Tibial artery (tissue), 4 donors: ENCODE data around the gene GNB3.
"Not testable (repeated sequence)": the region's sequence is repeated elsewhere in the genome, so short reads cannot be mapped to it uniquely, and the experiment has no call there.

Source experiments
- DNase-seq, 2 donors: peaks; one replicate each; pipeline ENCODE4 v3.0.0-alpha.2; 2019
- H3K27ac ChIP-seq, 2 donors: fragments of 200-600 bp; sonication (generic) in 1 of 2; 1 replicate in 1 of 2; 2 replicates in 1 of 2; pipeline ENCODE4 v1.5.1; 2018 to 2019; ENCODE audit warnings: mild to moderate bottlenecking in 1 of 2
- H3K27me3 ChIP-seq, 2 donors: fragments of 200-600 bp; sonication (generic) in 1 of 2; one replicate each; pipeline versions ENCODE4 v1.5.1 to v1.6.0; 2016 to 2019
- H3K36me3 ChIP-seq, 3 donors: fragments of 200-600 bp; sonication (generic) in 2 of 3; one replicate each; pipeline ENCODE4 v1.5.1; 2016 to 2019; ENCODE audit warnings: mild to moderate bottlenecking in 2 of 3
- H3K4me1 ChIP-seq, 4 donors: fragments of 200-600 bp; sonication (generic) in 2 of 4; 1 replicate in 3 of 4; 2 replicates in 1 of 4; pipeline ENCODE4 v1.5.1; 2016 to 2019
- H3K4me3 ChIP-seq, 2 donors: fragments of 200-600 bp; sonication (generic) in 1 of 2; 1 replicate in 1 of 2; 2 replicates in 1 of 2; pipeline ENCODE4 v1.5.1; 2018 to 2019; ENCODE audit warnings: mild to moderate bottlenecking in 2 of 2
- H3K9me3 ChIP-seq, 3 donors: fragments of 200-600 bp; sonication (generic) in 1 of 3; one replicate each; pipeline ENCODE4 v1.5.1; 2016 to 2019
- intact Hi-C: fragments of 100-400 bp; cut with DNase I; formaldehyde crosslinking; loops from one replicate; pipeline ENCODE4 v1.15.0; 2023; ENCODE audit warnings: low total_unique reads
- TF ChIP-seq, protein P1 (sequence below), 2 experiments: fragments of 200-600 bp in 1 of 2; fragments of 450-650 bp in 1 of 2; IDR thresholded peaks; one replicate each; pipeline ENCODE4 v1.5.1; 2017 to 2019; ENCODE audit warnings: antibody characterized with exemption in 2 of 2, mild to moderate bottlenecking in 1 of 2, moderate library complexity in 1 of 2

Gene GNB3

DNA sequence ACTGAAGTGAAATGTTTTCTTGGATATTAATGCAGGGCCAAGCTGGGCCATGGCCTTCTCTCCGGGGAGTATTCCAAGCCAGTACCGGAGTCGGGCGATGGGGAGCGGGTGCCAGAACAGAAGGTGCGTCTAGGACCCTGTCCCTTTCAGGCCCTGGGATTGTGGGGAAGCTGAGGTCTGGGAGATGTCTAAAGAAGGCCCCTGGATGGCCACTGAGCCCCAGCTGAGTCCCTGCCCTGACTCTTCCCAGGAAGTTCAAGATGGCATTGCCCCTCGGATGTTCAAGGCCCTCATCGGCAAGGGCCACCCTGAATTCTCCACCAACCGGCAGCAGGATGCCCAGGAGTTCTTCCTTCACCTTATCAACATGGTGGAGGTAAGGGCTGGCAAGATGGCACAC is 19.4 kb downstream of the GNB3 start:
- H3K27ac ChIP-seq: no peak overlapping the region
- peaks cover 0 to under 1% (median 0%) of the 10 kb centered on the region in 4 donors for H3K4me1 ChIP-seq
- no peaks in the 10 kb centered on the region for H3K9me3 ChIP-seq
- peaks cover 87 to 99% (median 90%) of the 10 kb centered on the region in 3 donors for H3K36me3 ChIP-seq
- H3K4me3 ChIP-seq: no peak overlapping the region
- TF ChIP-seq, protein P1, sequence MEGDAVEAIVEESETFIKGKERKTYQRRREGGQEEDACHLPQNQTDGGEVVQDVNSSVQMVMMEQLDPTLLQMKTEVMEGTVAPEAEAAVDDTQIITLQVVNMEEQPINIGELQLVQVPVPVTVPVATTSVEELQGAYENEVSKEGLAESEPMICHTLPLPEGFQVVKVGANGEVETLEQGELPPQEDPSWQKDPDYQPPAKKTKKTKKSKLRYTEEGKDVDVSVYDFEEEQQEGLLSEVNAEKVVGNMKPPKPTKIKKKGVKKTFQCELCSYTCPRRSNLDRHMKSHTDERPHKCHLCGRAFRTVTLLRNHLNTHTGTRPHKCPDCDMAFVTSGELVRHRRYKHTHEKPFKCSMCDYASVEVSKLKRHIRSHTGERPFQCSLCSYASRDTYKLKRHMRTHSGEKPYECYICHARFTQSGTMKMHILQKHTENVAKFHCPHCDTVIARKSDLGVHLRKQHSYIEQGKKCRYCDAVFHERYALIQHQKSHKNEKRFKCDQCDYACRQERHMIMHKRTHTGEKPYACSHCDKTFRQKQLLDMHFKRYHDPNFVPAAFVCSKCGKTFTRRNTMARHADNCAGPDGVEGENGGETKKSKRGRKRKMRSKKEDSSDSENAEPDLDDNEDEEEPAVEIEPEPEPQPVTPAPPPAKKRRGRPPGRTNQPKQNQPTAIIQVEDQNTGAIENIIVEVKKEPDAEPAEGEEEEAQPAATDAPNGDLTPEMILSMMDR (IDR thresholded peaks at IDR 0.05): no peak
- no peak for DNase-seq
- H3K27me3 ChIP-seq: no peaks in the 10 kb centered on the region
- intact Hi-C loops: no loop called here

DNA sequence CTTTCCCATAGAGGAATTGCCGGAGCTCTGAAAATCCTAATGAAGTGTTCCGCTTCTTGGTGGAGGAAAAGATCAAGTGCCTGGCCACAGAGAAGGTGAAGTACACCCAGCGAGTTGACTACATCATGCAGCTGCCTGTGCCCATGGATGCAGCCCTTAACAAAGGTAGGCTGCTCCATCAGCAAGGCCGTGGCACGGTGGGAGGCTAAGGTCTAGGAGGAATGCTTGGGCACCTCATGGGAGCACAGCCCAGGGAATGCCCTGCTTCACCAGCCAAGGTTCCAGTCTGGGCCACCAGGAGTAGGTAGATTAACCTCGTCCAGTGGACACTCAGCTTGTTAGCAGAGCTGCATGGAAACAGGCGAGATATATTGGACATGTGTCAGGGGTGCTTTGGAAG is 20.2 kb downstream of the GNB3 start:
- H3K9me3 ChIP-seq: no peaks in the 10 kb centered on the region
- no peaks in the 10 kb centered on the region for H3K27me3 ChIP-seq
- H3K27ac ChIP-seq: no peak overlapping the region
- TF ChIP-seq, protein P1 (IDR thresholded peaks at IDR 0.05): no peak
- intact Hi-C loops: no loop called here
- H3K4me3 ChIP-seq: no peak overlapping the region
- peaks cover 0 to under 1% (median 0%) of the 10 kb centered on the region in 4 donors for H3K4me1 ChIP-seq
- DNase-seq: no peak
- H3K36me3 ChIP-seq: peaks cover 83 to 100% (median 83%) of the 10 kb centered on the region in 3 donors

DNA sequence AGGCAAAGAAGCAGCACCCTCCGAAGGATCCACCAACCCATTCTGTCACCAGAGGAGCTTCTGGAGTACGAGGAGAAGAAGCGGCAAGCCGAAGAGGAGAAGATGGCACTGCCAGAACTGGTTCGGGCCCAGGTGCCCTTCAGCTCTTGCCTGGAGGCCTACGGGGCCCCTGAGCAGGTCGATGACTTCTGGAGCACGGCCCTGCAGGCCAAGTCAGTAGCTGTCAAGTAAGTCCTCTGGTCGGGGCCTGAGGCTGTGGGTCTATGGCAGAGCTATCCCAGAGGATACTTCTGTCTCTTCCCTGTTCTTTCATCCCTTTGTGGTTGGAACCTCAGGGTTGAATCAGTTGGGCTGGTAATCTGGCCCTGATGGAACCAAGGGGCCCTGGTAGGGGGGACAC is 20.7 kb downstream of the GNB3 start:
- Histone ChIP-seq H3K27me3 (no peaks in the 10 kb centered on the region), H3K4me1 (peaks cover 0 to 5% (median 2%) of the 10 kb centered on the region in 4 donors), H3K9me3 (no peaks in the 10 kb centered on the region), H3K4me3 (no peak overlapping the region), H3K27ac (no peak overlapping the region), H3K36me3 (peaks cover 78 to 98% (median 78%) of the 10 kb centered on the region in 3 donors)
- intact Hi-C loops: no loop called here
- no peak for DNase-seq
- TF ChIP-seq, protein P1 (IDR thresholded peaks at IDR 0.05): no peak

DNA sequence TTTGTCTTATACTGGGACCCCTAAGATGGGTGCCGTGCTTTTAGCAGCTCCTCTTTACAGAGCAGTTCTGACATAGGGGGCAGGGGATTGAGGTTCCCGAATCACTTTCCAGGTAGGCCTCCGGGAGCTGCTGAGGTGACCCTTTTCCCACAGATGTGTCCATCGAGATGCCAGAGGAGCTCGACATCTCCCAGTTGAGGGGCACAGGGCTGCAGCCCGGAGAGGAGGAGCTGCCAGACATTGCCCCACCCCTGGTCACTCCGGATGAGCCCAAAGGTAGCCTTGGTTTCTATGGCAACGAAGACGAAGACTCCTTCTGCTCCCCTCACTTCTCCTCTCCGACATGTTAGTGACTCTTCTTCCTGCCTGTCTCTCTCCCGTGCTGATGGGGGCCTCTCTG is 22.3 kb downstream of the GNB3 start:
- TF ChIP-seq, protein P1 (IDR thresholded peaks at IDR 0.05): no peak
- no peak for DNase-seq
- H3K9me3 ChIP-seq: no peaks in the 10 kb centered on the region
- H3K4me1 ChIP-seq: peaks cover 0 to 12% (median 8%) of the 10 kb centered on the region in 4 donors
- no peak overlapping the region for H3K27ac ChIP-seq
- H3K27me3 ChIP-seq: no peaks in the 10 kb centered on the region
- peaks cover 62 to 81% (median 62%) of the 10 kb centered on the region in 3 donors for H3K36me3 ChIP-seq
- H3K4me3 ChIP-seq: no peak overlapping the region
- intact Hi-C loops: no loop called here

DNA sequence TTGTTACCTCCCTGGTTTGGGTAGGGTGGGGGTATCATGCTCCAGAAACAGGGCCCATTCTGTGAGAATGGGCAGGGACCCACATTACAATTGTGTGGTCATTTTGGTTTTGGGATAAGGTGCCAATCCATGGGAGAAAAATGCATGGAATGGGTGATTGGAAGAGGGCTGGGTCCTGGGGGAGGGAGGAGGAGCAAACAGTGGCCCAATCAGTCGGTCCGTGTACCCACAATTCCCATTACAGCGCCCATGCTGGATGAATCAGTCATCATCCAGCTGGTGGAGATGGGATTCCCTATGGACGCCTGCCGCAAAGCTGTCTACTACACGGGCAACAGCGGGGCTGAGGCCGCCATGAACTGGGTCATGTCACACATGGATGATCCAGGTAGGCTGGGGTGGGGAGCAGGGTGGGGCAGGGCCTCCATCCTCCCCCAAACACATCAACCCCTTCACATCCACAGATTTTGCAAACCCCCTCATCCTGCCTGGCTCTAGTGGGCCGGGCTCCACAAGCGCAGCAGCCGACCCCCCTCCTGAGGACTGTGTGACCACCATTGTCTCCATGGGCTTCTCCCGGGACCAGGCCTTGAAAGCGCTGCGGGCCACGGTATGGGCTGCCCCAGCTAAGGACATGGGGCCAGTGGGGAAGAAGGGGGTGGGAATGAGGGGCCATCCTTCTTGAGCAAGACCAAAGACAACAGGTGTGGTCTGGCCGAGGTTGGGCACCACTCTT is 23.0 kb downstream of the GNB3 start:
- TF ChIP-seq, protein P1 (IDR thresholded peaks at IDR 0.05): no peak
- H3K9me3 ChIP-seq: no peaks in the 10 kb centered on the region
- DNase-seq: no peak
- H3K27me3 ChIP-seq: no peaks in the 10 kb centered on the region
- intact Hi-C loops: no loop called here
- peaks cover 0 to 17% (median 14%) of the 10 kb centered on the region in 4 donors for H3K4me1 ChIP-seq
- H3K4me3 ChIP-seq: no peak overlapping the region
- peaks cover 55 to 74% (median 55%) of the 10 kb centered on the region in 3 donors for H3K36me3 ChIP-seq
- H3K27ac ChIP-seq: no peak overlapping the region

DNA sequence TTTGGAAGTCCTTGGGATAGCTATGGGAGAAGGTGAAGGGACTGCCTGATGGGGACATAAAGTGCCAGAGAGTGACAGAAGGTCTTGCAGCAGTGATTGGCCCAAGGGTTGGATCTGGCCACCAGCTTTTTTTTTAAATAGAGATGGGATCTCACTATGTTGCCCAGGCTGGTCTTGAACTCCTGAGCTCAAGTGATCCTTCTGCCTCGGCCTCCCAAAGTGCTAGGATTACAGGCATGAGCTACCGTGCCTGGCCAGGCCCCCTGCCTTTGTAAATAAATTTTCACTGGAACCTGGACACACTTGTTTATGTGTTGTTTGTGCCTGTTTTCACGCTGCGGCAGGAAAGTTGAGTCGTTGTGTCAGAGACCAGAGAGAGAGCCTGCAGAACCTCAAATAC is 24.6 kb downstream of the GNB3 start:
- intact Hi-C loops: loop anchor here (5.0 kb wide), 2 partner anchors 77 to 102 kb away; partner anchors contain the start of genes C12orf57 and RNU7-1
- H3K36me3 ChIP-seq: peaks cover 47 to 68% (median 48%) of the 10 kb centered on the region in 3 donors

More for the DNA sequence above, 24.6 kb downstream of the GNB3 start:
- H3K4me1 ChIP-seq: peaks cover 0 to 33% (median 29%) of the 10 kb centered on the region in 4 donors
- not testable (repeated sequence) for H3K9me3 ChIP-seq, H3K4me3 ChIP-seq, H3K27me3 ChIP-seq, DNase-seq
- peak overlapping the region in 1 of 2 donors; percentile 100 for H3K27ac ChIP-seq
